MM.1S (cell line): ENCODE measurements around the gene WNT4.

Experiments used
- DNase-seq: peaks from one replicate; pipeline ENCODE4 v3.0.0-alpha.2; 2015
- H2AFZ ChIP-seq: fragments of 300-600 bp; sonication (generic); 2 replicates; pipeline ENCODE4 v1.6.0; 2016; ENCODE audit warnings: antibody characterized with exemption, low read length
- H3F3A ChIP-seq: fragments of 300-600 bp; sonication (generic); 2 replicates; pipeline ENCODE4 v1.6.1; 2016; ENCODE audit warnings: mild to moderate bottlenecking, antibody characterized with exemption, low read length, moderate library complexity, mixed read lengths; ENCODE audit not compliant: insufficient read depth
- H3K27ac ChIP-seq: fragments of 300-600 bp; sonication (generic); 2 replicates; pipeline ENCODE4 v1.5.1; 2016; ENCODE audit warnings: mild to moderate bottlenecking, low read length
- H3K27me3 ChIP-seq: fragments of 300-600 bp; sonication (generic); replicated peaks from 2 replicates; pipeline ENCODE4 v1.6.0; 2016; ENCODE audit warnings: low read length; ENCODE audit not compliant: insufficient read depth
- H3K36me3 ChIP-seq: fragments of 300-600 bp; sonication (generic); replicated peaks from 2 replicates; pipeline ENCODE4 v1.6.1; 2016; ENCODE audit warnings: mild to moderate bottlenecking, low read length, mixed read lengths; ENCODE audit not compliant: insufficient read depth
- H3K4me1 ChIP-seq: fragments of 300-600 bp; sonication (generic); 2 replicates; pipeline ENCODE4 v1.6.1; 2016; ENCODE audit warnings: low read length, mixed read lengths
- H3K4me2 ChIP-seq: fragments of 300-600 bp; sonication (generic); 2 replicates; pipeline ENCODE4 v1.6.0; 2016; ENCODE audit warnings: low read depth, low read length
- H3K4me3 ChIP-seq: fragments of 300-600 bp; sonication (generic); 2 replicates; pipeline ENCODE4 v1.5.1; 2016; ENCODE audit warnings: low read length, mixed read lengths
- H3K79me2 ChIP-seq: fragments of 300-600 bp; sonication (generic); 2 replicates; pipeline ENCODE4 v1.6.1; 2016; ENCODE audit warnings: mixed run types, low read length, mixed read lengths
- H3K9ac ChIP-seq: fragments of 300-600 bp; sonication (generic); 2 replicates; pipeline ENCODE4 v1.6.1; 2016; ENCODE audit warnings: low read length, mixed read lengths
- H3K9me2 ChIP-seq: fragments of 300-600 bp; sonication (generic); replicated peaks from 2 replicates; pipeline ENCODE4 v1.6.1; 2016; ENCODE audit warnings: mild to moderate bottlenecking, low read length, mixed read lengths; ENCODE audit not compliant: insufficient read depth
- H3K9me3 ChIP-seq: fragments of 300-600 bp; sonication (generic); replicated peaks from 2 replicates; pipeline ENCODE4 v1.6.1; 2016; ENCODE audit warnings: mild to moderate bottlenecking, low read length, mixed read lengths; ENCODE audit not compliant: insufficient read depth
- H4K20me1 ChIP-seq: fragments of 300-600 bp; sonication (generic); 2 replicates; pipeline ENCODE4 v1.6.1; 2016; ENCODE audit warnings: mild to moderate bottlenecking, low read length, moderate library complexity, mixed read lengths; ENCODE audit not compliant: insufficient read depth
- CTCF ChIP-seq: fragments of 300-600 bp; sonication (generic); IDR thresholded peaks from 2 replicates; pipeline ENCODE4 v1.5.1; 2016; ENCODE audit warnings: antibody characterized with exemption, low read length, mixed read lengths
- EZH2 ChIP-seq: fragments of 300-600 bp; sonication (generic); optimal IDR thresholded peaks from 2 replicates; pipeline ENCODE3; 2017; ENCODE audit warnings: low read depth, mild to moderate bottlenecking, antibody characterized with exemption, low read length, mixed read lengths
- EZH2phosphoT487 ChIP-seq: fragments of 300-600 bp; sonication (generic); IDR thresholded peaks from 2 replicates; pipeline ENCODE4 v1.6.1; 2018; ENCODE audit warnings: antibody characterized with exemption, low read length

WNT4 gene

GRCh38 chr1:22139817-22140216 lies 3.1 kb downstream of the WNT4 start:
- no peaks in the 10 kb centered on the region for H3K36me3 ChIP-seq
- H3K4me1 ChIP-seq = no peaks in the 10 kb centered on the region
- no peak overlapping the region for H3K4me2 ChIP-seq
- H3K27me3 ChIP-seq = peaks cover 47% of the 10 kb centered on the region
- no peaks in the 10 kb centered on the region for H3K79me2 ChIP-seq
- TF ChIP-seq EZH2phosphoT487 (no peak), CTCF (no peak), EZH2 (no peak)
- H3K9me2 ChIP-seq = no peaks in the 10 kb centered on the region
- H3K9me3 ChIP-seq = no peaks in the 10 kb centered on the region
- H3K27ac ChIP-seq = no peak overlapping the region
- H4K20me1 ChIP-seq = no peaks in the 10 kb centered on the region
- no peak overlapping the region for H3K9ac ChIP-seq
- H3F3A ChIP-seq = no peaks in the 10 kb centered on the region
- no peak for DNase-seq
- H3K4me3 ChIP-seq = no peak overlapping the region
- no peak overlapping the region for H2AFZ ChIP-seq

- DNase-seq = no peak
- no peak overlapping the region for H3K27ac ChIP-seq
Measured at GRCh38 chr1:22139066-22139594, 3.8 kb downstream of the WNT4 start.

DNA sequence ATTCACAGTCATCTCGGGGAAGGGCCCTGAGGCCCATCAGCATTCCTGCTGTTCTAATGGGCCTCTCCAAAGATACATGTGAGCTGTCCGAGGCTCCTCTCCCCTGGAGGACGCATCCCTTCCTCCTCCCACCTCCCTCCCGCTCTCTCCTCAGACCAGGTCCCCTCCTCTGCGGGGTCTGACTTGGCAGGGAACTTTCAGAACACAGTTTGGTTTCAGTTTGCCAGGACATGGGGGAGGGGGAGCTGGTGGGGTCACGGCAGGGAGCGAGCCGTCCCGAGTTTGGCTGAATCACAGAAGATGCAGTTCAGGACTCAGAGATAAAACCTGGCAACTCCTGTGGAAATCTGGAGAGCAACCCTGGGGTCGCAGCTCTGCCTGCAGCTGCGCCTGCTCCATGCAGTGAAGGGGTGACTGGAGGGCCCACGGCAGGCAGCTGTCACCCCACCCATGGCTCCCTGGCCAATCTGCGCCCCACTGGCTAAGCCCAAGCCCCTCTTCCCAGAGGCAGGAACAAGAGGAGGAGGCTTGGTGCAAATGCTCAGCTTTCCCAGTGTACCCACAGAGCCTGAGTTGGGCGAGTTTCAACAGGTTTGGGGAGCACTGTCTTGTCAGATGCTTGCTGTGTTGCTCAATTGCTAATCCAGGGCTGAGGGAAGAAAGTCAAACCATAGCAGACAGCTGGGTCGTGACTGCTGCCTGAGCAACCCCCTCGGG lies 5.7 kb downstream of the WNT4 start:
- H3K9me3 ChIP-seq = no peaks in the 10 kb centered on the region
- H3K4me1 ChIP-seq = no peaks in the 10 kb centered on the region
- no peak overlapping the region for H3K4me3 ChIP-seq
- DNase-seq = no peak
- H3K27ac ChIP-seq = no peak overlapping the region
- no peaks in the 10 kb centered on the region for H3K36me3 ChIP-seq
- H3K9me2 ChIP-seq = no peaks in the 10 kb centered on the region
- no peak overlapping the region for H2AFZ ChIP-seq
- no peaks in the 10 kb centered on the region for H4K20me1 ChIP-seq
- peaks cover 46% of the 10 kb centered on the region for H3K27me3 ChIP-seq
- H3K4me2 ChIP-seq = no peak overlapping the region
- no peaks in the 10 kb centered on the region for H3F3A ChIP-seq
- H3K79me2 ChIP-seq = no peaks in the 10 kb centered on the region
- H3K9ac ChIP-seq = no peak overlapping the region
- TF ChIP-seq CTCF (no peak), EZH2phosphoT487 (no peak), EZH2 (no peak)

More at GRCh38 chr1:22139066-22139594, 3.8 kb downstream of the WNT4 start:
- no peak overlapping the region for H3K9ac ChIP-seq
- no peaks in the 10 kb centered on the region for H3K4me1 ChIP-seq
- H3K27me3 ChIP-seq = peaks cover 43% of the 10 kb centered on the region
- no peak overlapping the region for H3K4me3 ChIP-seq
- no peaks in the 10 kb centered on the region for H3F3A ChIP-seq
- no peak overlapping the region for H2AFZ ChIP-seq
- no peaks in the 10 kb centered on the region for H3K79me2 ChIP-seq
- H4K20me1 ChIP-seq = no peaks in the 10 kb centered on the region
- TF ChIP-seq EZH2 (no peak), EZH2phosphoT487 (no peak), CTCF (no peak)
- H3K9me3 ChIP-seq = no peaks in the 10 kb centered on the region
- H3K4me2 ChIP-seq = no peak overlapping the region
- H3K9me2 ChIP-seq = no peaks in the 10 kb centered on the region
- H3K36me3 ChIP-seq = no peaks in the 10 kb centered on the region
